ENCODE data around the gene FAM53B. TPM values are rescaled to one million over a fixed set of nuclear protein-coding genes. Genes with fewer than 3 reads are reported as not detected.
A peak's percentile ranks its signal among the peaks of the same experiment; 100 is the strongest.

FAM53B gene
- total RNA-seq, 1 experiment from 2014 or later, result 18.3 TPM

GRCh38 chr10:124709861-124710260 lies 34.3 kb downstream of the FAM53B start:
- no peaks in the 10 kb centered on the region for H3K9me3 ChIP-seq (ENCODE audit: low read depth, low read length, poor library complexity, severe bottlenecking)
- H3K27ac ChIP-seq (ENCODE audit: low read depth, low read length, poor library complexity, severe bottlenecking), result no peak overlapping the region
- DNase-seq (ENCODE audit: low spot score), result no peak
- BruUV-seq (replicated peaks), result no TSS peak
- no peak for TF ChIP-seq EZH2 (IDR thresholded peaks at IDR 0.05; ENCODE audit: borderline replicate concordance, low read depth, low read length, poor library complexity, severe bottlenecking)
- no peak for TF ChIP-seq CTCF (conservative IDR thresholded peaks at IDR 0.05; ENCODE audit: low read depth, low read length)
- H3K36me3 ChIP-seq (ENCODE audit: insufficient read depth, low read length, poor library complexity, severe bottlenecking), result no peaks in the 10 kb centered on the region
- intact Hi-C loops (cut with micrococcal nuclease; ENCODE audit: unreplicated experiment), result no loop called here
- no peaks in the 10 kb centered on the region for H3K27me3 ChIP-seq (replicated peaks; ENCODE audit: insufficient read depth, low read depth, low read length, poor library complexity)
- peaks cover 54% of the 10 kb centered on the region for H3K4me1 ChIP-seq (ENCODE audit: insufficient read depth, low read length, poor library complexity, severe bottlenecking)
- CTCF ChIA-PET, result no interaction called here
- POLR2A ChIA-PET (ENCODE audit: low non-redundant PET), result no interaction called here
- H3K4me3 ChIP-seq (ENCODE audit: low read depth, low read length, poor library complexity, severe bottlenecking), result no peak overlapping the region

- H3K9me3 ChIP-seq (ENCODE audit: low read depth, low read length, poor library complexity, severe bottlenecking), result no peaks in the 10 kb centered on the region
- ChIA-PET CTCF (no interaction called here), POLR2A (ENCODE audit: low non-redundant PET) (no interaction called here)
- H3K4me1 ChIP-seq (ENCODE audit: insufficient read depth, low read length, poor library complexity, severe bottlenecking), result peaks cover 51% of the 10 kb centered on the region
- no TSS peak for BruUV-seq (replicated peaks)
- TF ChIP-seq EZH2 (IDR thresholded peaks at IDR 0.05; ENCODE audit: borderline replicate concordance, low read depth, low read length, poor library complexity, severe bottlenecking) (no peak), CTCF (conservative IDR thresholded peaks at IDR 0.05; ENCODE audit: low read depth, low read length) (no peak)
- H3K27me3 ChIP-seq (replicated peaks; ENCODE audit: insufficient read depth, low read depth, low read length, poor library complexity), result no peaks in the 10 kb centered on the region
- peak; percentile 44 for DNase-seq (ENCODE audit: low spot score)
- H3K36me3 ChIP-seq (ENCODE audit: insufficient read depth, low read length, poor library complexity, severe bottlenecking), result no peaks in the 10 kb centered on the region
- no peak overlapping the region for H3K4me3 ChIP-seq (ENCODE audit: low read depth, low read length, poor library complexity, severe bottlenecking)
- intact Hi-C loops (cut with micrococcal nuclease; ENCODE audit: unreplicated experiment), result no loop called here
- H3K27ac ChIP-seq (ENCODE audit: low read depth, low read length, poor library complexity, severe bottlenecking), result no peak overlapping the region
Measured at GRCh38 chr10:124708922-124709520, 35.2 kb downstream of the FAM53B start.

- Histone ChIP-seq H3K4me1 (ENCODE audit: insufficient read depth, low read length, poor library complexity, severe bottlenecking) (peaks cover 44% of the 10 kb centered on the region), H3K4me3 (ENCODE audit: low read depth, low read length, poor library complexity, severe bottlenecking) (no peak overlapping the region), H3K27me3 (replicated peaks; ENCODE audit: insufficient read depth, low read depth, low read length, poor library complexity) (no peaks in the 10 kb centered on the region), H3K9me3 (ENCODE audit: low read depth, low read length, poor library complexity, severe bottlenecking) (no peaks in the 10 kb centered on the region), H3K27ac (ENCODE audit: low read depth, low read length, poor library complexity, severe bottlenecking) (no peak overlapping the region), H3K36me3 (ENCODE audit: insufficient read depth, low read length, poor library complexity, severe bottlenecking) (no peaks in the 10 kb centered on the region)
- no peak for DNase-seq (ENCODE audit: low spot score)
- ChIA-PET POLR2A (ENCODE audit: low non-redundant PET) (interaction anchor here (0.6 kb wide), 1 partner anchor 37 kb away, joined by 3 read pairs; no protein-coding TSS in a partner anchor), CTCF (no interaction called here)
- TF ChIP-seq CTCF (conservative IDR thresholded peaks at IDR 0.05; ENCODE audit: low read depth, low read length) (no peak), EZH2 (IDR thresholded peaks at IDR 0.05; ENCODE audit: borderline replicate concordance, low read depth, low read length, poor library complexity, severe bottlenecking) (no peak)
- BruUV-seq (replicated peaks), result no TSS peak
- intact Hi-C loops (cut with micrococcal nuclease; ENCODE audit: unreplicated experiment), result no loop called here
Measured at GRCh38 chr10:124708246-124708779, 35.9 kb downstream of the FAM53B start.

Measured in A673 (cell line).